ENCODE measurements around the gene DUSP22.
"Not testable (repeated sequence)": the region's sequence is repeated elsewhere in the genome, so short reads cannot be mapped to it uniquely, and the experiment has no call there.

The DUSP22 gene

DNA sequence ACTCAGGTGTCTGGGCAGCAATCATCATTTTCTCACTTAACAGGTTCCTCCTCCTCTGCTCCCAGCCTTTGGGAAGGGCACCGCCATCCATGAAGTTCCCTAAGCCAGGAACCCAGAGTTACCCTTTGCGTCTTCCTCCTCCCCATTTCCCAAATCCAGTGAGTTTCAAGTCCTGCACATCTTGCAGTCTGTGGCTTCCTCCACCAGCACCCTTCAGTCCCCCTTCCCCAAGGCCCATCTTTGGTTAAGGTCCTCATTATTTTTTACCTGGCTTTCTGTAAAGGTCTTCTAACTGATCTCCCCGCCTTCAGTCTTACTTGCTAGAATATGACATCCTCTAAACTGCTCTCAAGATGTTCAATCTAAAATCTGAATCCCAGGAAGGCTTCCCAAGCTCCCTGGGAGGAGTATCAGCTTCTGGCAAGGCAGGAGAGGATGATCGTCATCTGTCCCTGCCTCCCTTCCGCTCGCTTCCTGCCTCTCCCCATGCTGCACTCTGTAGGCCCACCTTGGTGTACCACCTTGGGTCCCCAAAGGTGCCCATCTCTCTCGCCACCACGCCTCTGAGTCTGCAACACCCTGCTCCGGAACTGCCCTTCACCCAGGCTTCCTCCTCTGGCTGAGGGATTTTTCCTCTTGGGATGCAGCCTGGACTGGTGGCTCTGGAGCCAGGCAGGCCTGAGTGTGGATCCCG is 11.4 kb upstream of the DUSP22 start:
- DNase-seq: no peak

DNA sequence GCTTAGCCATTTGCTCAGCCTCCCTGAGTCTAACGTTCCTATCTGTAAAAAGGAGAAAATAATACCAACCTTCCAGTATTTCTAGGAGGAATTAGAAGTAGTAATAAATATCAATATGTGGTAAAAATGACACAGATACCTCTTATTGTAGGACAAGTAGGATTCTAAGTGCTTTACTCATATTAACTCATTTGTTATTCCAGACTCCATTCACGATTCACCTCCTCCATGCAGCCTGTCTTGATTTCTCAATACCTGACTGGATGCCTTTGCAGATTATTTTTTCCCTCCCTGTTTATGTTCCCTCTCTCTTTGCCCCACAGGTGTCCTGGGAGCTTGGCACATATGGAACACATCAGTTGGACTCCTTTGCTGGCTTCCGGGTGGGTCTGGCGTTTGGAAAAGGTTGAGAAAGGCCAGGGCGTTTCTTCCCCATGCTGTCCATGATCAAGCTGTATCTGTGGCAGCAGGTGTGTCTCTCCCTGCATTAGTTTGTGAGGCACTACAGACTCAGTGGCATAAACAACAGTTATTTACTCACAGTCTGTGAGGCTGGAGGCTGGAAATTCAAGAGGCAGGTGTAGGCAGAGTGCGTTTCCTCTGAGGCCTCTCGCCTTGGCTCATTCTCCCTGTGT is 10.7 kb upstream of the DUSP22 start:
- no peak for DNase-seq

DNA sequence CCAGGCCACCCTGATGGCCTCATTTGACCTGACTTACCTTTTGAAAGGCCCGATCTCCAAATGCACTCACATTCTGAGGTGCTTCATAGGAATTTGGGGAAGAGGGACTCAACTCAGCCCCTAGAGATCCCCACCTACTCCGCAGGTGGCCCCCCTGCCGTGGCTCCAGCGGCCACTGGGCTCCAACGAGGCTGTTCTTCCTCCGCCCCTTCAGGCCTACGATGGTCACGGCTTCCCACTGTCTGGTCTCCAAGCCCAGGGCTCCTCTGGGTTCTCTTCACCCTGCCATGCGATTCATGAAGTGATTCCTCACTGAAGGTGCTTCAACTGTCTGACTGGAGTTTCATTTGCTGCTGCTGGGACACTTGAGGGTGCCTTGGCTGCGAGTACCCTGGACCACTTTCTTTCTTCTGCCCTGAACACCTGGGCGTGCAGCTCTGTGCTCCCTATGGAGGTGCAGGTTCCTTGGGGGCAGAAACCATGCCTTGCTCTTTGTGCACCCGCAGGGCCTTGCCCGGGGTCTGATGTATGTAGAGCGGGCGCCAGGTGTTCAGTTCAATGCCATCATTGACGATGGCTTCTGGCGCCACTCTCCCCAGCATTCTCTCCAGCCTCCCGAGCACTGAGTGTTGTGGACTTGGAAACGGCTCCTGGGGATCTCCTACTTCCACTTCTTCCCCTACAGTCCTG is 10.0 kb upstream of the DUSP22 start:
- DNase-seq: no peak

DNA sequence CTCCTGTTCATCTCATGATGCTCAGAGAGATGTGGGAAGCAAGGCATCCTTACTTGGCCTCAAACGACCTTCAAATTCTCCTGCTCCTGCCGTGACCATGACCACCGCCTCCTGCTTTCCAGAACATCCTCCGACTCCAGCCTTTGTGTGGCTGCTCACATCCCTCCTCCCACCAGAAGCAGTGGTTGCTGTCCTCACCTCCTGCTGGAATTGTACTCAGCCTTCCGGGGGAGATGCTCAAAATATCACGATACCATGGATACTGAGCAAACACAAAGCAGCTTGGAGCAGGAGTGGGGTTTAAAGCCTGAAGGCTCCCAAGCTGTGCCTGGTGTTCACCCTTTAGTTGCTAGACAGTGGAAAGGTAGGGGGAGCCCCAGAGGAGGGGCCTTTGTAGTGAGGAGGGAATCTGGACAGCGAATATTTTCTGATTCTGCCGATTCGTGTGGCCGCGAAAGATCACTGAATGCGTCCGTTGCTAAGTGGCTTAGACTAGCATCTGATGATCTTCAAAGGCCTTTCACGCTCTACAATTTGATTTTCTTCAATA is 9.3 kb upstream of the DUSP22 start:
- no peak for DNase-seq

DNA sequence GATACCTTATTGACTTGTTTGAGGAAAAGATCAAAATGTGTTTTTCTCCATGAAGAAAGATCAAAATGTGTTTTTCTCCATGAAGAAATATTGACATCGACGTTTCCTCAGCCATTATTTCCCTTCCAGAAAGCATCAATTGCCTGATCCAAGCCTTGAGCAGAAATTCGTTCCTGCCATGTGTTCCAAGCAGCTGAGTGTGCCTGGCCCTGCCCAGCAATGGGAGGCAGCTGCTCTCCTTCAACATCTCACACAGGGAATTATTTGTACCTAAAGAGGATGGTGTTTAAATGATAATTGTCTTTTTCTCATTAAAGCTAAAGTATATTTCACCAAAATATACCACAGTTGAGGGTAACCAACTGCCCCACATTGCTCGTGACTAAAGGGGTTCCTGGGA is 7.8 kb upstream of the DUSP22 start:
- no peak for DNase-seq

DNA sequence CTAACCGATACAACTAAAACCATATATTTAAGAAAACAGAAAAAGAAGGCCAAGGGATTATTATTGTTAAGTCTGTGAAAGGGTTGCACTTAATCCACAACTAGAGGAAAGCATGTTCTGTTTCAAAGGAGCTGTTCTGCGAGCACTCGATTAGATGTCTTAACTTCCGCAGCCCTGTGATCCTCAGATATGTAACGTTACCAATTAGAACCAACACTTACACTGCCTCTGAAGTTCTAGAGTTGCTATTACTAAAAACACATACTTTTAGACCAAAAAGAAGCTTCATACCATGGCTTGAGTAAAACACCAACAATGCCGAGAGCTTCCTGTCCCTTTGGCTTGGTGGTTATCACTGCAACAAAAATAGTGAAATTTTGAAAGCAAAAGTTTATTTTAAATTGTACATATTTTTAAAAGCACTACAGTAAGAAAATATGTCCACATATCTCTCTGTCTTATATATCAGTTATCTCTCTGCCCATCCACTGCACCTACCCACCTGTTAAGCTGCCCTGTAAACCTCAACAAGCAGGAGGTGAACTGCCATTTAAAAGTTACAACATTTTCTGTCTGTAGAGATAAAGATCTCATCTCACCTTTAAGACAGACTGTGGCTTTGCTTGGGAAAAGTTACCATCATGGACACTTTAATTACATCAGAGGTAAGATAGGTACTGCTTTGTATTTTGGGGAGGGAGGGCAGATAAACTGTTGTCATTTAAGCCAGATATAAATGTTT is 7.1 kb upstream of the DUSP22 start:
- no peak for DNase-seq

DNA sequence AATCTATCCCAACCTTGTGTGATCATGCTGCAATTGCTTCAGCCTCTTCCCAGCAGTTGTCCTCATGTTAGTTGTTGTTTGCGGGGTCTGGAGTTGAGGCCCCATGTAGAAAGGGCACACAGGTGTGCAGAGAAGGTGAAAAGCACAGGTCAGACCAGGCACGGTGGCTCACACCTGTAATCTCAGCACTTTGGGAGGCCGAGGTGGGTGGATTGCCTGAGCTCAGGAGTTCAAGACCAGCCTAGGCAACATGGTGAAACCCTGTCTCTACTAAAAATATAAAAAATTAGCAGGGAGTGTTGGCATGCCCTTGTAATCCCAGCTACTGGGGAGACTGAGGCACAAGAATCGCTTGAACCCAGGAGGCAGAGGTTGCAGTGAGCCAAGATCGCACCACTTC is 6.4 kb upstream of the DUSP22 start:
- DNase-seq: not testable (repeated sequence)

DNA sequence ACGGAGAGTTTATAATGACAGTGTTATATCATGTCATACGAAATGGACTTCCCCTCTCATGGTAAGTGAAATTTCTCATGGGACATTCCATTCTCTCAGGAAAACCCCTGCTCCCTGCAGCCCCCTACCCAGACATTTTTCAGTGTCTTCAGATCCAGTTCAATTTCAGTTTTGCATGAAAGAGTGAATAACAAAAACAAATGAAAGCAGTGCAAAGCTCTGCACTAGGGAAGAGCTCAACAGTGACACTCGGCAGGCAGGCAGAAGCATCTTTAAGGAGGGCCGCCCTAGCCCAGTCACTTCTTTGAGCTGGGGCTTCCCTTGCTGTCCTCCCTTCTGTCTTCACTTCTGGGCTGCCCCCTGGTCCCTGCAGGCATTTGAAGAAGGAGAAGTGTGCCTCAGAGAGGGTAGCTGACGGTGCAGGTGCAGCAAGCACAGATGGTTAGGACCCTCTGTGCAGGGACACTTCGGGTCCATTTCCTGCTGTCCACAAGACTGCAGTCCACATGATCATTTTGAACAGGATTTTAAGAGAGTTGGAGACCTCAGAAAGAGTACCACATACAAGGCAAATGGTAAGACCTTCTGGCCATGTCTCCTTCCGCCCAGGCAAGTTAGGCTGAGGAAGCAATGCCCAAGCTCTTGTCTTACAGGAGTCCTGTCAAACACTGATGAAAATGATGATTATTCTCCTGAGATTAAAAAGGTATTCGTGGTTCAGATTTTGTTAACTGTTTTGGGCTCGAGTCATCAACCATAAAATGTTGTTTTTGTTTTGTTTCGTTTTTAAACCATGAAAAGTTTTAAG is 5.4 kb upstream of the DUSP22 start:
- no peak for DNase-seq

DNA sequence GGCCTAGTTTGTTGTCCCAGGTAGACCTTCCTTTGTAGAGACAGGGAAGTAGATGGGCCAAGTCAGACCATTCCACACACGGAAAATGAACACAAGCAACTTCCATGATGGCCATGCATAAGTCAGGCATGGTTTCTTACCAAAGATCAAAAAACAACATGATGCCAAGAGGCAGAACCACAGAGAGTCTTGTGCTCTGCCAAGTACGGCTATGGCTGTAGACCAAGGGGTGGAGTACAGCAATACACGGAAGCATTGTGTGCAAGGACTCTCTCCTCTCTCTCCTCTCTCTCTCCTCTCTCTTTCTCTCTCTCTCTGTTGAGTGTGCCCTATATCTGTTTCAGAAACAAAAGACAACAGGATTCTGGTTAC is 4.8 kb upstream of the DUSP22 start:
- no peak for DNase-seq

DNA sequence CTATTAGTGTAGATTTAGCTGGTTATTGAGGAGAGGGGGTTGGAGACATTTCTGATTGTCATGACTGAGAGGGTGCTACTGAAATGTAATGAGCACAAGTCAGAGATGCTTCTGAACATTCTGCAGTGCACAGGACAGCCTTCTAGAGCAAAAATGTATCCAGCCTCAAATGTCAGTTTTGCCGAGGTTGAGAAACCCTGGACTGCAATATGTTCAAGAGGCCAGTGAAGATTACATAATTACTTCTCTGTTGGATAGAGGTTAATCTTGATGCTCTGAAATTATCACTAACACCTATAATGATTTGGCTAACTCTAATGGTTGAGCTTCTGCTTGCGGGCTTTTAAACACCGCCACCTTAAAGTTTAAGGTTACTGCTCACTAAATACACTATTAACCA is 3.4 kb upstream of the DUSP22 start:
- DNase-seq: no peak

DNA sequence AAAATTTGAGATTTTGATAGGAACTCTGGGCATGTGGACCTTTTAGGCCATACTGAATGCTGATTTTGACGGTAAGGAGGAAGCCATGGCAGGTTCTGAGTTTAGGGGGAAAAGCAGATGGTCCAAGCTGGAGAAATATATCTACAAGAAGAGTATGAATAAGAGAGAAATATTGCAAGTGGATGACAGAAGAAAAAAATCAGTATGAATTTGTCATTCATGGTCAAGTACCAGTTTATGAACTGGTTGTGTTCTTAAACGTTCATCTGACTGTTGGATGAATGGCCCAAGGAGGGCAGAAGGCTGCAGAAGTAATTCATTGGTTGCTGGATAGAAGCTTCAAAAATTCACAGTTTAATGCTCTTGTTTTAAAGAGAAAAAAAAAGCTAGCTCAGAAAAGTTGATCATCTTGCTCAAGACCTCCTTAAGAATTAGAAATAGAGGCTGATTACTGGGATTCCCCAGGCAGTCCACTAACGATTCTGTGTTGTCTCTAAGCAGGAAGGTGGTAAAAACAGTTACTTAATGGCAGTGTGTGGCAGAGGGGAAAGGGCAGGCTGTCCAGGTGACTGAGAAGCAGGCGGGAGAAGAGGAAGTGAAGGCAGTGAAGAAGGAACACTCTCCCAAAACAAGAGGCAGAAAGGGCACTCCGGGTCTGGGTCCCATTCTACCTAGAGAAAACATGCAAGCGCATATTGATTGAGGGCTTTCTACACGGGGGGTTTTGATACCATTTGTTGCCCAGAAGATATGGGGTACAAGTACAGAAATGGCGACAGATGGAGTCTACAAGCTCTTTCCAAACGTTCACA is 2.0 kb upstream of the DUSP22 start:
- no peak for DNase-seq

DNA sequence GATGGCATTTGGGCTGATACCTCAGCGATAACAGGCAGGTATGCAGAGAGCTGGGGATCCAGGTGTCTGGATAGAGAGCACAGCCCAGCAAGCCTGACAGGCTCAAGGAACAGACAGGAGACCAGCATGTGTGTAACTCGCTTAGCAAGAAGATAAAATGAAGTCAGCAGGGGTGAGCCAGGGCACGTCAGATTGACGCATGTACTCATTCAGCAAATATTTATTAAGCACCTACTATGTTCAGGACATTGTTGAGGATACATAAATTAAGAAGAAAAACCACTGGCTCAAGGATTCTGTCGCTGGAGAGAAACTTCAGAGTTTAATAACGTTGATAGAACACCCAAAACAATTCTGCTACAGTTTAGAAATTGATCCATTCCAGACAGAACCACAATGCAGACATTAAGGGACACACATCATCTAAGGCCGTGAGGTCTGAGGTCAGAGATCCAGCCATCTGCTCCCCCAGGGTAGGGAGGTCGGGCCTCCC is 1.0 kb upstream of the DUSP22 start:
- no peak for DNase-seq

DNA sequence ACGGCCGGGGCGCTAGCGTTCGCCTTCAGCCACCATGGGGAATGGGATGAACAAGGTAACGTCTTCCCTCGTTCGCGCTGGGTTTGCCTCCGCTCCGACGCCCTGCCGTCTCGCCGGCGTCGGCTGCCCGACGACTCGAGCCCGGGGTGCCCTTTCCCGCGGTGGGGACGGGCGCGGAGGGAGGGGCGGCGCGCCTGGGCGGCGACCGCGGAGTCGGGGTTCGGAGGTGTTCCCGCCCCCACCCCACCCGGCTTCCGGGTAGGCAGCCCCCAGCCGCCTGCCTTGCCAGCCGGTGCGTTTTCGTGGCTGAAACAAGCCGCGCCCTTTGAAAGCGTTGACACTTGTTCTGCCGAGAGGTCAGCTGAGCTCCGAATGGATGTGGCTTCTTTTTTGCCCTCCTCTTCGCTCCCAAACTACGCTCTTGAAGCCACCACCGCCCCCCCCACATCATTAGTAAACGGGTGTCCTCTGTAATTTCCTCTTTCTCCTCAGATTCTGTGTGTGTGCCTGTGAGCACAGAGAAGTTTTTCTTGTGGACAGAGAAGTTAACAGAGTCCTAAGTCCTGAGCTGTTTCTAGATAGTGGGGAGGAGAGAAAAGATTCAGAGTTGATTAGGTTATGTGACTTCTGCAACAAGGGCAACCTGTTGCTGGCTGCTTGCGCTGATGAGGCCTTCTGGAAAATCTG is 362 bp downstream of the DUSP22 start:
- peak; percentile 81 for DNase-seq

DNA sequence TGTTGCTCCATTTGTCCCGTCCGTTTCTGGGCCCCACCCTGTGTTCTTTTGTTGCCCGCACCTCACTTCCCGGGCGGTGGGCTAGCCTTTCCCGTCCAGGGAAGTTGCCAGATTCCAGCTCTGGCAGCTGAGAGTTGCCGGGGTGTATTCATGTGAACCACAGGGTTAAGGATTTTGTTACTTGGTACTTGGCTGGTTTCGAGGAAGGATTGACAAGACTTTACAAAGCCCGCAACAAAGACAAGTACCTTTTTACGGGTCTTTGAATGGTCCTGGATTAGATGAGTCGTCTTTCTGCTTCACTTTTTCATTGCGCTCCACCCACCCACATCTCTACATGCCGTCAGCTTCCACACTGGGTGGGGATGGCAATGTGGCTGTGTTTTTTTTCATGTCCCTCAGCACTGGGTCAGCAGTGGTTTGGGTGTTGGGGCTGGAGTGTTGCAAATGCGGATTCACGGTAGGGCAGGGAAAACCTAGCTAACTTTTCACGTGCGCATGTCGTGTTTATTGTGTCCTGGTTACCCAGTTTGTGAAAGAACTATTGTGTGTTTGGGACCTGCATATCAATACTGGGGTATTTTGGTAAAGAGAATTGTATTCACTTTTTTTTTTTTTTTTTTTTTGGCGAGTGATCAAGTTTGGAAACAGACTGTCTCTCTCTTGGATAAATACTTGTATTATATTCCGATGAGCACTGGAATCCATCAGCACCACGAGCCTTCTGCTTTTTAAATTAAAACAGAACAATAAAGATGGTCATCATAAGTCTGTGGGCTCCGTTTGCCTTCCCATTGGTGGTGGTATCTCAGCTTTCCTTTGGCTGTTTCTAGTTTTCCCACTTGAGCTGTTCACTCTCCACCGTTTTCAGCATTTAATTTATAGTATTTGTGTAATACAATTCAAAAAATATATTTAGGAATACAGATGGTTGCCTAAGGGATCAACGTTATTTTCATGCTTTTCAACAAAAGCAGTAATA is 1.2 kb downstream of the DUSP22 start:
- no peak for DNase-seq

DNA sequence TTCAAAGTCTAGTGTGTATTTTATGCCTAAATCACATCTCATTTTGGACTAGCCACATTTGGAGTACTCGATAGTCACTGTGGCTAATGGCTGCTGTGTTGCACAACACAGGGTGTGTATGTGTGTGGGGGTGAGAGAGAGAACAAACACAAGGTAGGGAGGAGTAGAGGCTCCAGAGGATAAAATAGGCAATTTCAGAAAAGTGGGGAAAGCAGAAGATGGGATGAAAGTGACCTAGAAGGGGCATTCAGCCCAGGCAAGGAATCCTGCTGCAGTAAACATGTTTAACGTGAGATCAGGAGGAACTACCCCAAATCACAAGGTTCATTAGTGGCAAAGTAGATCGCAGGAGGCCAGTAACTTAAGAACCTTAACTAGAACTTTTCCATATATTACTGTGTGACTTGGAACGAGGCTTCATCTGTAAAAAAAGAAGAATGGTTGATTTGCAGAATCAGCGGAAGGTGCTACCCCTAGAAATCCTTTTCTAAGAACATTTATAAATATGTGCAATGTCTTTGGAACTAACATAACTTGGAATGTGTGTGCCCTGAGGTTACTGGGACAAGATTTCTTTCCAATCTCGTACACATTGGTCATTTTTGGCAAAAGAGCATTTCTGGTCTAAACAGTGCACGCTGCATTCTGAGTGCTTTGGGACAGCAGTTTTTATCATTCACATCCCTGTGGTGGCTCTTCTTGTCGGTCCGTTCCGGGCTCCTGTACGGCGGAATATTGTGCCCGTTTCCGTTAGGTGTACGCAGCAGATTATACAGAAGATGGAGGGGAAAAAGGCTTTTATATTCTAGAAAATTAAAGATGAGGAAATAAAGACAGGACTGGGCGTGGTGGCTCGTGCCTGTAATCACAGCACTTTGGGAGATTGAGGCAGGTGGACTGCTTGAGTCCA is 2.6 kb downstream of the DUSP22 start:
- DNase-seq: no peak

DNA sequence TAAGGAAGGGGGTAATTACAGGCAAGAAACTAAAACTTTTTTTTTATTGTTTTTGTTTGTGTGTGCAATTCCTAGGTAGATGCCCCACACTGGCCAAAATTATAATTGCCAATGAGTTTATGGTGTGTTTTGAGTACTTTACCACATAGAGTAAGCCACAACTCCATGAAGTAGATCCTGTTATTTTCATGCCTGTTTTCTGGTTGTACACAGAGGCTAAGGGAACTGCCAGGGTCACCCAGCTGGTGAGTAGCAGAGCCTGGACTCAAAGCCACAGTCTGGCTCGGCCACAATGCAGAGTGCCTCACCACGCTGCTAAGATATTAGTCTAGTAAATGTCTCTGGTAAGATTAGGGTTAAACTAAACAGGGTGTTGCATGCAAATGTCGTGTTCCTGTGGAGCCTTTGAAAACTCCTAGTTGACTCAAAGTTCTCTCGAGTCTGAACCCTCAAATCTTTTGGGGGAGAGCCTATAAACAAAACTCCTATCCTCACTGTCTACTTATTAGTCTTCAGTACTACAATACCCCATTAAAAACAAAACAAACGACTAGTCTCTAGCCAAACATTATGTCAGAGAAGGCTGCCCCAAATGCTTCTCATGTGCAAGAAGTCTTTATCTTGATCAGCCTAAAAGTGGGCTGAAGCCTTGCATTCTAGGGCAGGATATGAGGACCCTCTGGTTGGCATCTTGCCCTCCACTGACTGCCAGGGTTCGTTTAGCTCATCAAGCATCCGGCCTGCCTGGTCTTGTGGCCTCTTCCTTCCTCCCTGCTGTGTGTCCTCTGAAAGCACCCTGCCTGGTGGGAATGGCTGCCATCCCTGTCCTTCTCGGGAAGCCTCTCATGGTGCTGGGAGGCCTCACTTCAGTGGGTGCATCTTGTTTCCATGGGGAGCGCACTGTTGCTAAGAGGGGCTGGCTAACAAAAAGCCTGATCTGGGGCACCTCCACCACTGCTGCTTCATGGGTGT is 4.2 kb downstream of the DUSP22 start:
- DNase-seq: no peak

DNA sequence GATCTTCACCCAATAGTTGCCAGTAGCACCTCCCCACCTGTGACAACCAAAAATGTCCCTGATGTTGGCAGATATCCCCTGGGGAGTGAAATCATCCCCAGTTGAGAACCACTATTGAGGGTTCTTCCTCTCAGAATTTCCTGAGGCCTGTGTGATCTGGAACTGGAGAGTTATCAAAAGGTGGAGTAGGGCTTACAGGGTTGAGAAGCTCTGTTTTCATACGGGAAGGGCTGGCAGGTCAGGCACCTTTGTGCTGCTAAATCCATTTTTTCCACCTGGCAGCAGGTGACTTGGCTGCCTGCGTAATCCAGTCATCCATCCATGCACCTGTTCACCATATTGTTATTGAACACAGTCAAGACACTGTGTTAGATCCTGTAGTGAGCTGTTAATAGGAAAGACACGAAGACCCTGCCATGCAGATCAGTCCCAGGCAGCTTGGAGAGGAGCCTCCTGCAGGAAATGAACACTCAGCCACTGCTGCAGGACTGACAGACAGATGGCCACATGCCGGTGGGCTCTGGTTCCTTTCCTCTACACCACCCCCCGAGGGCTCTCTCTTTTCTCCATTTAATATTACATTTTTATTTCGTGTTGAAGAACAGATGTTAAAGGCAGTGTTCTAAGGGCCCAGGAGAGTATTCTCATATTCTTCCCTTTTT is 5.4 kb downstream of the DUSP22 start:
- no peak for DNase-seq

All from eye (tissue), 1 donor.